ENCODE results near the gene PPP2R2D.
"Not testable (repeated sequence)": the region's sequence is repeated elsewhere in the genome, so short reads cannot be mapped to it uniquely, and the experiment has no call there.

PPP2R2D gene

DNA sequence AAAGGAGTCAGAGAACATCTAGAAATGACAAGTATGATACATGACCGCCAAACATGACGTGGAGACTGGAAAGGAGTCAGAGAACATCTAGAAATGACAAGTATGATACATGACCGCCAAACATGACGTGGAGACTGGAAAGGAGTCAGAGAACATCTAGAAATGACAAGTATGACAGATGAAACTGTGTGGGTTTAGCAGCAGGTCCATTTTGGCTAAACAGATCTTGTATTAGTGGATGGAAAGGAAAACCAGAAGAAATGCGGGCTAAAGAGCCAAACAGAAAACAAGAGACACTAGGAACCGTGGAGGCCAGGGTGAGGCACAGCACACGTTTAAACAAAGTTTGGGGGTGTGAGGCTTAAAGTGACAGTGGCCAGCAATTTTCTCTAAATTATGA, 49.1 kb downstream of the PPP2R2D start:
- H3K4me3 Mint-ChIP-seq; DNase-seq (ENCODE audit: low spot score in 2 of 2); ATAC-seq; H3K4me1 Mint-ChIP-seq; H3K27ac Mint-ChIP-seq; H3K9me3 Mint-ChIP-seq: not testable (repeated sequence)
- H3K36me3 Mint-ChIP-seq, result peaks cover 82% of the 10 kb centered on the region

DNA sequence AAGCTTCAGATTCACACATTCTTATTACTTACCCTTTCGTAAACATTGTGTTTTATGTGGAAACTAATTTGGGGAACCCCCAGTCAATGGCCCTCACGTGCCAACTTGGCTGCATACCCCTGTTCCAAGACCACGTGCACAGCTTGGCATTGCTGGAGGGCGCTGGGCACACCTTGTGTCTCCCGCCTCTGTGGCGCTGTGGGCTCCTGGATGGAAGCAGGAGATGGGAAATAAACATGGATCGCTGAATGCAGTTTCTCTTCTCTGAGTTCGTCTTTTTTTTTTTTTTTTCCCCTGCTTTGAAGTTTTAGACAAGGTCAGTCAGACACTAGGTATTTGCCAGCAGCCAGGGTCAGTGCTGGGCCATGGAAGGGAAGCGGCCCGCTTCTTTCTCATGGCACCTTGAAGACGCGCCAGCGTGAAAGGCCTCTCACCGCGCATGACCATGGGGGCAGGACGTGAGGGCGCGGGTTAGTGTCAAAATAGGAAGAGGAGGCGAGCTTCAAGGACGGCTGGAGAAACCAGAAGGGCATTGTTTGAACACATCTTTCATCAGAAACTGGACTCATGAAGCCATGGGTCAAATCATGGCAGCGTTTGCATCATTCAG, 53.7 kb downstream of the PPP2R2D start:
- ATAC-seq (no peak), DNase-seq (ENCODE audit: low spot score in 2 of 2) (no peak)
- Mint-ChIP-seq H3K4me3 (no peak overlapping the region), H3K27ac (no peak overlapping the region), H3K4me1 (peaks cover 12% of the 10 kb centered on the region), H3K36me3 (peaks cover 78% of the 10 kb centered on the region), H3K9me3 (no peaks in the 10 kb centered on the region)

- H3K36me3 Mint-ChIP-seq, result peaks cover 78% of the 10 kb centered on the region
These were observed 55.0 kb downstream of the PPP2R2D start for GRCh38 chr10:131955591-131956340.

GRCh38 chr10:131959841-131960240, 59.0 kb downstream of the PPP2R2D start:
- no peak for DNase-seq (ENCODE audit: low spot score in 2 of 2)
- Mint-ChIP-seq H3K27ac (no peak overlapping the region), H3K4me3 (no peak overlapping the region), H3K9me3 (no peaks in the 10 kb centered on the region), H3K4me1 (peaks cover 19% of the 10 kb centered on the region), H3K36me3 (peaks cover 94% of the 10 kb centered on the region)
- ATAC-seq, result no peak

More at GRCh38 chr10:131955591-131956340, 55.0 kb downstream of the PPP2R2D start:
- H3K4me1 Mint-ChIP-seq, result peaks cover 12% of the 10 kb centered on the region
- no peak for ATAC-seq
- no peak overlapping the region for H3K4me3 Mint-ChIP-seq
- no peak for DNase-seq (ENCODE audit: low spot score in 2 of 2)
- no peak overlapping the region for H3K27ac Mint-ChIP-seq
- no peaks in the 10 kb centered on the region for H3K9me3 Mint-ChIP-seq

GRCh38 chr10:131960631-131961046, 59.8 kb downstream of the PPP2R2D start:
- DNase-seq (ENCODE audit: low spot score in 2 of 2) (no peak), ATAC-seq (peak; percentile 5)
- Mint-ChIP-seq H3K36me3 (peaks cover 94% of the 10 kb centered on the region), H3K27ac (no peak overlapping the region), H3K4me1 (peaks cover 23% of the 10 kb centered on the region), H3K9me3 (no peaks in the 10 kb centered on the region), H3K4me3 (no peak overlapping the region)

DNA sequence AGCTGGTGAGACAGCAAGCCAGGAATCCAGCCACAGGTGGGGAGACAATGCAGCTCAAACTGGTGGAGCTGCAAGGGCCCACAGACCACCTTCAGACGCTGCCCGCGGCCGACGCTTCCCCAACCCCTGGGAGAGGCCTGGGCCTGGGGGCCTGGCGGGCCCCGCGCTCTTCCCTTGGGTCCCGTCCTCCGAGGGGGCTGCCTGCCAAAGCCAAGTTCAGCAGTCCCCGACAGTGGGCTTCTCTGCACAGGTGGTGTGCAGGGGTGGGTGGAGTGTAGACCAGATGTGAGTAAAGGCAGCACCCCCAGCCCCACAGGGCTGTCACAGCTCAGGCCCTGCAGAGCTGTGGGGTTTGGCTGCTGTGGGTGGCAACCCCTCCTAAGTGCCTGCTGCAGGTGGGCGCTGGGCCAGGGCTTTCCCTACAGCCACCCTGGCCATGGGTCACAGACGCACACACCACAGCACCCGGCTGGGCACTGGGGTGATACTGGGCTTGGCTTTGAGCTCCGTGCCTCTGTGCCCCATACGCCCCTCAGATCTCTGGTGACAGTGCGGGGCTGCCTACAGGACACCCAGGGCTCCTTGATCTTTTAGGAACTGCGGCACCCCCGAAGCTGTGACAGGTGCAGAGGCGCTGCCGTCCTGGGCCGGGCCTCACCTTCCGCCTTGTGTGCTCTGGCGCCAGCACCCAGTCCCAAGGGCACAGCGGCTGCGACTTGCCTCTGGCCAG, 60.4 kb downstream of the PPP2R2D start:
- Mint-ChIP-seq H3K36me3 (peaks cover 94% of the 10 kb centered on the region), H3K9me3 (no peaks in the 10 kb centered on the region), H3K27ac (no peak overlapping the region), H3K4me3 (no peak overlapping the region), H3K4me1 (peaks cover 27% of the 10 kb centered on the region)
- DNase-seq (ENCODE audit: low spot score in 2 of 2) (no peak), ATAC-seq (peak; percentile 38)

- Mint-ChIP-seq H3K4me1 (peaks cover 26% of the 10 kb centered on the region), H3K27ac (peak overlapping the region; percentile 37), H3K9me3 (no peaks in the 10 kb centered on the region), H3K36me3 (peaks cover 94% of the 10 kb centered on the region), H3K4me3 (no peak overlapping the region)
- DNase-seq (ENCODE audit: low spot score in 2 of 2) (no peak), ATAC-seq (no peak)
These were observed 61.2 kb downstream of the PPP2R2D start for GRCh38 chr10:131961777-131962662.

DNA sequence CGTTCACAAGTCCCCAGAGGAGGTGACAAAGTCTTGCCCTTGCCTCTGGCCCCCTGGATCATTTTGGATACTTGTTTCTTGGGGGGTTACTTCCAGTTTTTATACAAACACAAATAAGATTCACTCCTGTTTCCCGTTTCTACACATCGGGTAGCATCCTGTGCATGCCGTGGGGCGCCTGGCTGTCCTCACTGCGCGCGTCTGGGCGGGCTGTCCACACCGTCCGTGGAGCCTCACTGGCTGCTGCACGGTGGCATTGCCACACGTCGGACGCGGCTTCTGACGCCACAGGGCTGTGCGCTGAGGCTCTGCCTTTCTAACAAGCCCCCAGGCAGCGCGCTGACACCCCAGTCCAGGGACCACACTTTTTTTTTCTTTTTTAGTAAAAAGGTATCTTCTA, 62.5 kb downstream of the PPP2R2D start:
- DNase-seq (ENCODE audit: low spot score in 2 of 2) (no peak), ATAC-seq (no peak)
- Mint-ChIP-seq H3K27ac (no peak overlapping the region), H3K36me3 (peaks cover 95% of the 10 kb centered on the region), H3K4me3 (no peak overlapping the region), H3K4me1 (peaks cover 21% of the 10 kb centered on the region), H3K9me3 (no peaks in the 10 kb centered on the region)

DNA sequence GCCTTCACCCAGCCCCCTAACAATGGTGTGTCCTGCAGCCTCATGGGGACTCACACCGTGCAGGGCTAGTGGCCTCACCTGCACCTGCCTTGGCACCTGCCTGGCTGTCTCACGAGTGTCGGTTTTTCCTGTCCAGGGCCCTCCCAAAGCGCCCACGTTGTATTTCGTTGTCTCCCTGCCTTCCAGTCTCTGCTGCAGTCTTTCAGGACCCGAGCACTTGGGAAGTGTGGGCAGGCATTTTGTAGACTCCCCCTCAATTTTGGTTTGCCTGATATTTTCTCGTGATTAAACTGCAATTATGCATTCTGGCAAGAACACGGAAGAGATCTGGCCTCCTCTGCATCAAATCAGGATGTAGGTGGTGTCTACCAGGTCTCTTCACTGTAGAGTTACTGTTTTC, 63.0 kb downstream of the PPP2R2D start:
- H3K4me1 Mint-ChIP-seq, result peaks cover 21% of the 10 kb centered on the region
- ATAC-seq, result no peak
- DNase-seq (ENCODE audit: low spot score in 2 of 2), result no peak
- no peak overlapping the region for H3K27ac Mint-ChIP-seq
- peaks cover 95% of the 10 kb centered on the region for H3K36me3 Mint-ChIP-seq
- no peak overlapping the region for H3K4me3 Mint-ChIP-seq
- no peaks in the 10 kb centered on the region for H3K9me3 Mint-ChIP-seq

- no peak for DNase-seq (ENCODE audit: low spot score in 2 of 2)
- ATAC-seq, result no peak
- peaks cover 95% of the 10 kb centered on the region for H3K36me3 Mint-ChIP-seq
- H3K4me1 Mint-ChIP-seq, result peaks cover 21% of the 10 kb centered on the region
- H3K4me3 Mint-ChIP-seq, result no peak overlapping the region
- H3K9me3 Mint-ChIP-seq, result no peaks in the 10 kb centered on the region
- H3K27ac Mint-ChIP-seq, result peak overlapping the region; percentile 2
These were observed 63.5 kb downstream of the PPP2R2D start for GRCh38 chr10:131964298-131964697.

DNA sequence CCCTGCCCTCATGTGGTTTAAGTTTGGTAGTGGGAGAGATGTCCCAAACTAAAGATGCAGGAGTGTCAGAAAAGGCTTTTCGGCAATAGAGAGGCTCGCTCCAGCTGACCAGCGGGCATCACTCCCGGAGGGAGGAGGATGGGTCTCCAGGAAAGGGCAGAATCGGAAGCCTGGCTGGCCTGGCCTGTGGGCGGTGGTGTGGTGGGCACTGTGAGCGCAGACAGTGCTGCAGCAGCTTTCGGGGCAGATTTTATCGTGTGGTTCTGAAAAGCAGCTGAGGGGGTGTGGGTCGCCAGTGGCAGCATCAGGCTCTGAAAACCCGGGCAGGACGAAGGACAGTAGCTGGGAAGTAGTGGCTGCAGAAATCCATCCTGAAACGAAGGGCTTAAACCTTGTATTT, 68.1 kb downstream of the PPP2R2D start:
- DNase-seq (ENCODE audit: low spot score in 2 of 2) (no peak), ATAC-seq (no peak)
- Mint-ChIP-seq H3K27ac (peak overlapping the region; percentile 74), H3K36me3 (peaks cover 98% of the 10 kb centered on the region), H3K4me3 (no peak overlapping the region), H3K9me3 (no peaks in the 10 kb centered on the region), H3K4me1 (peaks cover 46% of the 10 kb centered on the region)

- DNase-seq (ENCODE audit: low spot score in 2 of 2) (no peak), ATAC-seq (no peak)
- peaks cover 98% of the 10 kb centered on the region for H3K36me3 Mint-ChIP-seq
- peaks cover 55% of the 10 kb centered on the region for H3K4me1 Mint-ChIP-seq
- no peak overlapping the region for H3K4me3 Mint-ChIP-seq
- H3K27ac Mint-ChIP-seq, result no peak overlapping the region
- H3K9me3 Mint-ChIP-seq, result no peaks in the 10 kb centered on the region
These were observed 70.1 kb downstream of the PPP2R2D start for GRCh38 chr10:131970946-131971345.

- ATAC-seq, result no peak
- peaks cover 61% of the 10 kb centered on the region for H3K4me1 Mint-ChIP-seq
- H3K4me3 Mint-ChIP-seq, result no peak overlapping the region
- peak overlapping the region; percentile 85 for H3K27ac Mint-ChIP-seq
- DNase-seq (ENCODE audit: low spot score in 2 of 2), result no peak
- H3K36me3 Mint-ChIP-seq, result peaks cover 98% of the 10 kb centered on the region
- no peaks in the 10 kb centered on the region for H3K9me3 Mint-ChIP-seq
These were observed 70.8 kb downstream of the PPP2R2D start for GRCh38 chr10:131971591-131971990.

GRCh38 chr10:131972474-131973071, 71.8 kb downstream of the PPP2R2D start:
- ATAC-seq, result peak; percentile 76
- DNase-seq (ENCODE audit: low spot score in 2 of 2), result no peak
- peaks cover 98% of the 10 kb centered on the region for H3K36me3 Mint-ChIP-seq
- peak overlapping the region; percentile 85 for H3K27ac Mint-ChIP-seq
- no peaks in the 10 kb centered on the region for H3K9me3 Mint-ChIP-seq
- H3K4me1 Mint-ChIP-seq, result peaks cover 70% of the 10 kb centered on the region
- peak overlapping the region; percentile 67 for H3K4me3 Mint-ChIP-seq
